ENCODE results near the gene PCLAF.
"Not testable (repeated sequence)": the region's sequence is repeated elsewhere in the genome, so short reads cannot be mapped to it uniquely, and the experiment has no call there.

- not testable (repeated sequence) for TF ChIP-seq CTCF (IDR thresholded peaks at IDR 0.05; ENCODE audit: low read length); EZH2 (IDR thresholded peaks at IDR 0.05; ENCODE audit: borderline replicate concordance, low read length)
These were observed 35.0 kb downstream of the PCLAF start for GRCh38 chr15:64346242-64346641.

Measured in OCI-LY1 (cell line).